NB4 (cell line): Measurements from ENCODE around the gene LAMTOR4.

ENCODE experiments used
- DNase-seq: peaks from one replicate; pipeline ENCODE4 v3.0.0; 2010; ENCODE audit warnings: low read depth
- H3K4me3 ChIP-seq: one replicate; pipeline ENCODE4 v1.5.1; 2011; ENCODE audit warnings: mild to moderate bottlenecking, low read depth, low read length, moderate library complexity
- CTCF ChIP-seq: IDR thresholded peaks from one replicate; pipeline ENCODE4 v1.5.1; 2012; ENCODE audit warnings: low read depth, low read length
- MAX ChIP-seq: IDR thresholded peaks from 2 replicates; pipeline ENCODE4 v1.6.1; 2011; ENCODE audit warnings: low read depth, low read length
- MYC ChIP-seq: IDR thresholded peaks from 2 replicates; pipeline ENCODE4 v1.6.1; 2011; ENCODE audit warnings: low read depth, low read length
- POLR2A ChIP-seq: IDR thresholded peaks from 2 replicates; pipeline ENCODE4 v1.6.1; 2011; ENCODE audit warnings: mild to moderate bottlenecking; ENCODE audit not compliant: insufficient read length; ENCODE audit errors: extremely low read depth

Gene LAMTOR4

GRCh38 chr7:100147278-100147677 is 1.4 kb upstream of the LAMTOR4 start:
- H3K4me3 ChIP-seq: no peak overlapping the region
- no peak for DNase-seq
- TF ChIP-seq CTCF (no peak), MAX (no peak), MYC (no peak), POLR2A (no peak)

- TF ChIP-seq MYC (no peak), POLR2A (no peak), MAX (no peak), CTCF (no peak)
- H3K4me3 ChIP-seq: peak overlapping the region; percentile 22
- no peak for DNase-seq
These were observed 526 bp upstream of the LAMTOR4 start for GRCh38 chr7:100148225-100148558.

GRCh38 chr7:100152404-100152803 is 3.7 kb downstream of the LAMTOR4 start:
- peak; percentile 88 for DNase-seq
- H3K4me3 ChIP-seq: no peak overlapping the region

GRCh38 chr7:100152937-100153666 is 4.4 kb downstream of the LAMTOR4 start:
- no peak for DNase-seq
- no peak overlapping the region for H3K4me3 ChIP-seq
- TF ChIP-seq POLR2A (no peak), MYC (no peak), MAX (no peak), CTCF (no peak)

More at GRCh38 chr7:100152404-100152803, 3.7 kb downstream of the LAMTOR4 start:
- 0 out of 2 replicates have a peak, but pooled peaks have one; percentile 25 for TF ChIP-seq MYC
- peak; percentile 50 for TF ChIP-seq MAX
- TF ChIP-seq CTCF: peak; percentile 26
- TF ChIP-seq POLR2A: no peak

GRCh38 chr7:100153708-100154535 is 5.2 kb downstream of the LAMTOR4 start:
- DNase-seq: no peak
- no peak overlapping the region for H3K4me3 ChIP-seq
- TF ChIP-seq MAX (no peak), MYC (no peak), POLR2A (no peak), CTCF (no peak)
